ENCODE data around the gene ZNF558.
"Not testable (repeated sequence)": the region's sequence is repeated elsewhere in the genome, so short reads cannot be mapped to it uniquely, and the experiment has no call there.

ZNF558 gene

GRCh38 chr19:8794823-8795222, 37.3 kb downstream of the ZNF558 start:
- no peak for DNase-seq

GRCh38 chr19:8773587-8773986, 58.5 kb downstream of the ZNF558 start:
- DNase-seq, result not testable (repeated sequence)

GRCh38 chr19:8769265-8769664, 62.8 kb downstream of the ZNF558 start:
- DNase-seq, result not testable (repeated sequence)

GRCh38 chr19:8767257-8767656, 64.8 kb downstream of the ZNF558 start:
- not testable (repeated sequence) for DNase-seq

All from activated CD4-positive, CD25-positive, alpha-beta regulatory T cell (primary cell).